ENCODE results near the gene RORB.

Gene RORB

GRCh38 chr9:74663439-74663838 lies 166.3 kb downstream of the RORB start:
- no peak overlapping the region for H3K27ac ChIP-seq (replicated peaks; ENCODE audit: low read length)
- H3K9ac ChIP-seq (ENCODE audit: low read depth, low read length, poor library complexity): no peak overlapping the region
- no peak overlapping the region for H2AK5ac ChIP-seq (ENCODE audit: low read depth, low read length)
- no peak overlapping the region for H4K8ac ChIP-seq (ENCODE audit: low read depth, low read length)
- no peak overlapping the region for H3K23ac ChIP-seq (ENCODE audit: low read depth, low read length, poor library complexity)
- no peak overlapping the region for H2BK12ac ChIP-seq (ENCODE audit: low read length)
- H3K4me1 ChIP-seq (ENCODE audit: control insufficient read depth in 2 of 2, insufficient read depth in 1 of 2, low read depth in 1 of 2, low read length in 2 of 2): no peaks in the 10 kb centered on the region
- no peak overlapping the region for H3K4ac ChIP-seq (ENCODE audit: low read length)
- no peak overlapping the region for H2BK120ac ChIP-seq (ENCODE audit: low read depth, low read length)
- H4K91ac ChIP-seq (ENCODE audit: low read depth, low read length, poor library complexity): no peak overlapping the region
- no peak overlapping the region for H3K4me2 ChIP-seq (ENCODE audit: insufficient read depth, low read length, poor library complexity, severe bottlenecking)
- H3K27me3 ChIP-seq (ENCODE audit: control insufficient read depth in 3 of 3, insufficient read depth in 3 of 3, low read depth in 1 of 3, low read length in 3 of 3): no peaks in the 10 kb centered on the region
- H3K18ac ChIP-seq (ENCODE audit: low read length): no peak overlapping the region
- no peaks in the 10 kb centered on the region for H3K9me3 ChIP-seq (replicated peaks in 1 of 2; ENCODE audit: control insufficient read depth in 2 of 2, insufficient read depth in 1 of 2, low read depth in 1 of 2, low read length in 2 of 2)
- no CpG with 5 or more reads among the region's 1 CpG for WGBS, 2 donors (ENCODE audit: extremely low coverage in 2 of 2, insufficient read length in 2 of 2, insufficient replicate concordance in 1 of 2)
- H3K14ac ChIP-seq (ENCODE audit: low read length): no peak overlapping the region
- H2BK15ac ChIP-seq (ENCODE audit: low read length): no peak overlapping the region
- no peak overlapping the region for H3K4me3 ChIP-seq (ENCODE audit: low read length in 2 of 2)
- H2AFZ ChIP-seq (ENCODE audit: low read length): no peak overlapping the region
- H3K36me3 ChIP-seq (replicated peaks in 1 of 2; ENCODE audit: control insufficient read depth in 2 of 2, insufficient read depth in 2 of 2, low read length in 2 of 2): no peaks in the 10 kb centered on the region
- no peak for DNase-seq (ENCODE audit: low spot score)
- no peak overlapping the region for H2BK5ac ChIP-seq (ENCODE audit: low read length)
- H3K79me1 ChIP-seq (ENCODE audit: low read depth, low read length): no peaks in the 10 kb centered on the region

- no CpG with 5 or more reads among the region's 4 CpGs for WGBS, 2 donors (ENCODE audit: extremely low coverage in 2 of 2, insufficient read length in 2 of 2, insufficient replicate concordance in 1 of 2)
- H3K4me1 ChIP-seq (ENCODE audit: control insufficient read depth in 2 of 2, insufficient read depth in 1 of 2, low read depth in 1 of 2, low read length in 2 of 2): peaks cover 0 to 3% of the 10 kb centered on the region in 2 donors
Measured at GRCh38 chr9:74666625-74667316, 169.6 kb downstream of the RORB start.

GRCh38 chr9:74672237-74672636 lies 175.1 kb downstream of the RORB start:
- DNase-seq (ENCODE audit: low spot score): no peak
- Histone ChIP-seq H3K27ac (replicated peaks; ENCODE audit: low read length) (no peak overlapping the region), H3K79me1 (ENCODE audit: low read depth, low read length) (no peaks in the 10 kb centered on the region), H3K9me3 (replicated peaks in 1 of 2; ENCODE audit: control insufficient read depth in 2 of 2, insufficient read depth in 1 of 2, low read depth in 1 of 2, low read length in 2 of 2) (no peaks in the 10 kb centered on the region), H3K4me3 (ENCODE audit: low read length in 2 of 2) (no peak overlapping the region), H2AFZ (ENCODE audit: low read length) (no peak overlapping the region), H3K27me3 (ENCODE audit: control insufficient read depth in 3 of 3, insufficient read depth in 3 of 3, low read depth in 1 of 3, low read length in 3 of 3) (no peaks in the 10 kb centered on the region), H3K4ac (ENCODE audit: low read length) (no peak overlapping the region), H3K23ac (ENCODE audit: low read depth, low read length, poor library complexity) (no peak overlapping the region), H3K36me3 (replicated peaks in 1 of 2; ENCODE audit: control insufficient read depth in 2 of 2, insufficient read depth in 2 of 2, low read length in 2 of 2) (no peaks in the 10 kb centered on the region), H2BK15ac (ENCODE audit: low read length) (no peak overlapping the region), H3K4me2 (ENCODE audit: insufficient read depth, low read length, poor library complexity, severe bottlenecking) (no peak overlapping the region), H3K14ac (ENCODE audit: low read length) (no peak overlapping the region), H4K91ac (ENCODE audit: low read depth, low read length, poor library complexity) (no peak overlapping the region), H3K9ac (ENCODE audit: low read depth, low read length, poor library complexity) (no peak overlapping the region), H2BK120ac (ENCODE audit: low read depth, low read length) (no peak overlapping the region), H2BK12ac (ENCODE audit: low read length) (no peak overlapping the region), H2AK5ac (ENCODE audit: low read depth, low read length) (no peak overlapping the region), H3K4me1 (ENCODE audit: control insufficient read depth in 2 of 2, insufficient read depth in 1 of 2, low read depth in 1 of 2, low read length in 2 of 2) (peaks cover 0 to 3% of the 10 kb centered on the region in 2 donors), H4K8ac (ENCODE audit: low read depth, low read length) (no peak overlapping the region), H3K18ac (ENCODE audit: low read length) (no peak overlapping the region), H2BK5ac (ENCODE audit: low read length) (no peak overlapping the region)
- no CpG with 5 or more reads among the region's 2 CpGs for WGBS, 2 donors (ENCODE audit: extremely low coverage in 2 of 2, insufficient read length in 2 of 2, insufficient replicate concordance in 1 of 2)

More at GRCh38 chr9:74666625-74667316, 169.6 kb downstream of the RORB start:
- Histone ChIP-seq H2AFZ (ENCODE audit: low read length) (no peak overlapping the region), H3K27ac (replicated peaks; ENCODE audit: low read length) (no peak overlapping the region), H3K4me2 (ENCODE audit: insufficient read depth, low read length, poor library complexity, severe bottlenecking) (no peak overlapping the region), H4K91ac (ENCODE audit: low read depth, low read length, poor library complexity) (no peak overlapping the region), H3K9me3 (replicated peaks in 1 of 2; ENCODE audit: control insufficient read depth in 2 of 2, insufficient read depth in 1 of 2, low read depth in 1 of 2, low read length in 2 of 2) (no peaks in the 10 kb centered on the region), H2AK5ac (ENCODE audit: low read depth, low read length) (no peak overlapping the region), H3K79me1 (ENCODE audit: low read depth, low read length) (no peaks in the 10 kb centered on the region), H3K14ac (ENCODE audit: low read length) (no peak overlapping the region), H2BK12ac (ENCODE audit: low read length) (no peak overlapping the region), H3K4me3 (ENCODE audit: low read length in 2 of 2) (no peak overlapping the region), H3K18ac (ENCODE audit: low read length) (no peak overlapping the region), H3K4ac (ENCODE audit: low read length) (no peak overlapping the region), H3K27me3 (ENCODE audit: control insufficient read depth in 3 of 3, insufficient read depth in 3 of 3, low read depth in 1 of 3, low read length in 3 of 3) (no peaks in the 10 kb centered on the region), H3K36me3 (replicated peaks in 1 of 2; ENCODE audit: control insufficient read depth in 2 of 2, insufficient read depth in 2 of 2, low read length in 2 of 2) (no peaks in the 10 kb centered on the region), H3K9ac (ENCODE audit: low read depth, low read length, poor library complexity) (no peak overlapping the region), H2BK120ac (ENCODE audit: low read depth, low read length) (no peak overlapping the region), H4K8ac (ENCODE audit: low read depth, low read length) (no peak overlapping the region), H2BK15ac (ENCODE audit: low read length) (no peak overlapping the region), H3K23ac (ENCODE audit: low read depth, low read length, poor library complexity) (no peak overlapping the region), H2BK5ac (ENCODE audit: low read length) (no peak overlapping the region)
- DNase-seq (ENCODE audit: low spot score): no peak

GRCh38 chr9:74674077-74674476 lies 176.9 kb downstream of the RORB start:
- no peak overlapping the region for H4K91ac ChIP-seq (ENCODE audit: low read depth, low read length, poor library complexity)
- H3K23ac ChIP-seq (ENCODE audit: low read depth, low read length, poor library complexity): no peak overlapping the region
- no peak overlapping the region for H3K27ac ChIP-seq (replicated peaks; ENCODE audit: low read length)
- H2AK5ac ChIP-seq (ENCODE audit: low read depth, low read length): no peak overlapping the region
- no peak overlapping the region for H3K18ac ChIP-seq (ENCODE audit: low read length)
- DNase-seq (ENCODE audit: low spot score): no peak
- no peak overlapping the region for H3K4me2 ChIP-seq (ENCODE audit: insufficient read depth, low read length, poor library complexity, severe bottlenecking)
- H3K9ac ChIP-seq (ENCODE audit: low read depth, low read length, poor library complexity): no peak overlapping the region
- no peak overlapping the region for H2BK5ac ChIP-seq (ENCODE audit: low read length)
- no peak overlapping the region for H3K4me3 ChIP-seq (ENCODE audit: low read length in 2 of 2)
- H3K27me3 ChIP-seq (ENCODE audit: control insufficient read depth in 3 of 3, insufficient read depth in 3 of 3, low read depth in 1 of 3, low read length in 3 of 3): no peaks in the 10 kb centered on the region
- no peak overlapping the region for H3K4ac ChIP-seq (ENCODE audit: low read length)
- no peaks in the 10 kb centered on the region for H3K9me3 ChIP-seq (replicated peaks in 1 of 2; ENCODE audit: control insufficient read depth in 2 of 2, insufficient read depth in 1 of 2, low read depth in 1 of 2, low read length in 2 of 2)
- no peak overlapping the region for H4K8ac ChIP-seq (ENCODE audit: low read depth, low read length)
- no peak overlapping the region for H2BK15ac ChIP-seq (ENCODE audit: low read length)
- H3K4me1 ChIP-seq (ENCODE audit: control insufficient read depth in 2 of 2, insufficient read depth in 1 of 2, low read depth in 1 of 2, low read length in 2 of 2): peaks cover 0 to 3% of the 10 kb centered on the region in 2 donors
- no peak overlapping the region for H2BK120ac ChIP-seq (ENCODE audit: low read depth, low read length)
- H2AFZ ChIP-seq (ENCODE audit: low read length): no peak overlapping the region
- H3K79me1 ChIP-seq (ENCODE audit: low read depth, low read length): no peaks in the 10 kb centered on the region
- no CpG with 5 or more reads among the region's 6 CpGs for whole genome bisulfite sequencing, 2 donors (ENCODE audit: extremely low coverage in 2 of 2, insufficient read length in 2 of 2, insufficient replicate concordance in 1 of 2)
- H3K36me3 ChIP-seq (replicated peaks in 1 of 2; ENCODE audit: control insufficient read depth in 2 of 2, insufficient read depth in 2 of 2, low read length in 2 of 2): no peaks in the 10 kb centered on the region
- no peak overlapping the region for H3K14ac ChIP-seq (ENCODE audit: low read length)
- no peak overlapping the region for H2BK12ac ChIP-seq (ENCODE audit: low read length)
